Prostate gland (tissue), 2 donors: ENCODE measurements around the gene FBXL2.

ENCODE experiments used
- CTCF ChIP-seq, 4 experiments: fragments of 200-600 bp in 2 of 4; fragments of 450-650 bp in 2 of 4; sonication (generic) in 2 of 4; IDR thresholded peaks; 1 replicate in 3 of 4; 2 replicates in 1 of 4; pipeline ENCODE4 v1.5.1; 2016 to 2019; ENCODE audit warnings: antibody characterized with exemption in 4 of 4, mild to moderate bottlenecking in 2 of 4, moderate library complexity in 2 of 4
- POLR2A ChIP-seq: fragments of 450-650 bp; IDR thresholded peaks from one replicate; pipeline ENCODE4 v1.6.1; 2016; ENCODE audit warnings: antibody characterized with exemption, mild to moderate bottlenecking
- POLR2AphosphoS5 ChIP-seq: sonication (generic); formaldehyde crosslinking; IDR thresholded peaks from one replicate; pipeline ENCODE4 v1.6.1; 2017; ENCODE audit warnings: antibody characterized with exemption

GRCh38 chr3:33312361-33312760, 35.1 kb downstream of the FBXL2 start:
- TF ChIP-seq CTCF (IDR thresholded peaks at IDR 0.05) (no peak), POLR2AphosphoS5 (no peak), POLR2A (no peak)
